Measurements from ENCODE around the gene RERE.
A peak's percentile ranks its signal among the peaks of the same experiment; 100 is the strongest.

RERE gene

GRCh38 chr1:8858888-8859706 is 41.7 kb upstream of the RERE start:
- H3K9ac ChIP-seq, result no peak overlapping the region
- no peak overlapping the region for H3K4me3 ChIP-seq
- H4K20me1 ChIP-seq, result peaks cover 73% of the 10 kb centered on the region
- H3K27ac ChIP-seq, result peak overlapping the region; percentile 75
- H3K4me1 ChIP-seq, result peaks cover 77% of the 10 kb centered on the region
- no peak for TF ChIP-seq Cebpa-rat (IDR thresholded peaks at IDR 0.05)
- no peaks in the 10 kb centered on the region for H3K9me3 ChIP-seq
- H3K27me3 ChIP-seq, result no peaks in the 10 kb centered on the region
- H3K36me3 ChIP-seq, result peaks cover 85% of the 10 kb centered on the region
- H3K4me2 ChIP-seq, result peak overlapping the region; percentile 87

GRCh38 chr1:8858112-8858668 is 40.8 kb upstream of the RERE start:
- Histone ChIP-seq H4K20me1 (peaks cover 64% of the 10 kb centered on the region), H3K9ac (peak overlapping the region; percentile 33; the same call in 1 of the 2 replicates), H3K27ac (peak overlapping the region; percentile 75)

GRCh38 chr1:8856689-8857412 is 39.4 kb upstream of the RERE start:
- H3K9me3 ChIP-seq, result no peaks in the 10 kb centered on the region
- H3K36me3 ChIP-seq, result peaks cover 69% of the 10 kb centered on the region
- TF ChIP-seq Cebpa-rat (IDR thresholded peaks at IDR 0.05), result no peak
- peak overlapping the region; percentile 22; the same call in 1 of the 2 replicates for H3K9ac ChIP-seq
- no peak overlapping the region for H3K4me3 ChIP-seq
- peak overlapping the region; percentile 75 for H3K27ac ChIP-seq
- no peaks in the 10 kb centered on the region for H3K27me3 ChIP-seq
- peak overlapping the region; percentile 87 for H3K4me2 ChIP-seq
- peaks cover 51% of the 10 kb centered on the region for H4K20me1 ChIP-seq
- H3K4me1 ChIP-seq, result peaks cover 55% of the 10 kb centered on the region

More at GRCh38 chr1:8858112-8858668, 40.8 kb upstream of the RERE start:
- Histone ChIP-seq H3K27me3 (no peaks in the 10 kb centered on the region), H3K36me3 (peaks cover 82% of the 10 kb centered on the region), H3K4me1 (peaks cover 68% of the 10 kb centered on the region), H3K9me3 (no peaks in the 10 kb centered on the region), H3K4me3 (peak overlapping the region; percentile 26; the same call in 1 of the 2 replicates), H3K4me2 (peak overlapping the region; percentile 87)
- TF ChIP-seq Cebpa-rat (IDR thresholded peaks at IDR 0.05), result no peak

GRCh38 chr1:8854240-8854639 is 36.8 kb upstream of the RERE start:
- peaks cover 25% of the 10 kb centered on the region for H4K20me1 ChIP-seq
- no peak for TF ChIP-seq Cebpa-rat (IDR thresholded peaks at IDR 0.05)
- H3K27me3 ChIP-seq, result no peaks in the 10 kb centered on the region

GRCh38 chr1:8851060-8851459 is 33.6 kb upstream of the RERE start:
- no peak overlapping the region for H3K4me3 ChIP-seq
- TF ChIP-seq Cebpa-rat (IDR thresholded peaks at IDR 0.05), result no peak
- no peaks in the 10 kb centered on the region for H3K9me3 ChIP-seq
- no peak overlapping the region for H3K4me2 ChIP-seq
- no peaks in the 10 kb centered on the region for H3K27me3 ChIP-seq
- no peak overlapping the region for H3K27ac ChIP-seq
- H3K9ac ChIP-seq, result no peak overlapping the region
- peaks cover 16% of the 10 kb centered on the region for H4K20me1 ChIP-seq
- H3K4me1 ChIP-seq, result peaks cover 38% of the 10 kb centered on the region
- peaks cover 21% of the 10 kb centered on the region for H3K36me3 ChIP-seq

More at GRCh38 chr1:8854240-8854639, 36.8 kb upstream of the RERE start:
- Histone ChIP-seq H3K4me2 (no peak overlapping the region), H3K27ac (no peak overlapping the region), H3K4me3 (no peak overlapping the region), H3K9me3 (no peaks in the 10 kb centered on the region), H3K36me3 (peaks cover 42% of the 10 kb centered on the region), H3K9ac (no peak overlapping the region), H3K4me1 (peaks cover 35% of the 10 kb centered on the region)

GRCh38 chr1:8848663-8849386 is 31.4 kb upstream of the RERE start:
- TF ChIP-seq Cebpa-rat (IDR thresholded peaks at IDR 0.05), result no peak
- Histone ChIP-seq H3K36me3 (peaks cover 4% of the 10 kb centered on the region; the same call in 1 of the 2 replicates), H3K27me3 (no peaks in the 10 kb centered on the region), H3K4me3 (no peak overlapping the region), H3K9ac (peak overlapping the region; percentile 55; the same call in 1 of the 2 replicates), H4K20me1 (peaks cover 16% of the 10 kb centered on the region), H3K9me3 (no peaks in the 10 kb centered on the region), H3K4me1 (peaks cover 59% of the 10 kb centered on the region), H3K27ac (peak overlapping the region; percentile 72), H3K4me2 (peak overlapping the region; percentile 87)

GRCh38 chr1:8847990-8848389 is 30.6 kb upstream of the RERE start:
- peaks cover 59% of the 10 kb centered on the region for H3K4me1 ChIP-seq
- peaks cover 16% of the 10 kb centered on the region for H4K20me1 ChIP-seq
- peaks cover 7% of the 10 kb centered on the region for H3K9me3 ChIP-seq
- H3K9ac ChIP-seq, result peak overlapping the region; percentile 55; the same call in 1 of the 2 replicates
- H3K4me3 ChIP-seq, result no peak overlapping the region
- peak overlapping the region; percentile 87 for H3K4me2 ChIP-seq
- H3K27me3 ChIP-seq, result no peaks in the 10 kb centered on the region
- no peaks in the 10 kb centered on the region for H3K36me3 ChIP-seq
- no peak for TF ChIP-seq Cebpa-rat (IDR thresholded peaks at IDR 0.05)
- H3K27ac ChIP-seq, result peak overlapping the region; percentile 72

GRCh38 chr1:8846263-8846662 is 28.8 kb upstream of the RERE start:
- peaks cover 24% of the 10 kb centered on the region for H3K9me3 ChIP-seq
- no peaks in the 10 kb centered on the region for H3K27me3 ChIP-seq
- H3K36me3 ChIP-seq, result no peaks in the 10 kb centered on the region
- H3K27ac ChIP-seq, result no peak overlapping the region
- H3K9ac ChIP-seq, result no peak overlapping the region
- H3K4me2 ChIP-seq, result peak overlapping the region; percentile 76
- peaks cover 16% of the 10 kb centered on the region for H4K20me1 ChIP-seq
- no peak overlapping the region for H3K4me3 ChIP-seq
- H3K4me1 ChIP-seq, result peaks cover 59% of the 10 kb centered on the region
- no peak for TF ChIP-seq Cebpa-rat (IDR thresholded peaks at IDR 0.05)
